Measurements from ENCODE around the gene GTPBP3. TPM values are rescaled to one million over a fixed set of nuclear protein-coding genes. Genes with fewer than 3 reads are reported as not detected.

GTPBP3 gene
- total and polyA plus RNA-seq, 9 of the 15 experiments (the other 6 are each of a cell fraction or from before 2014, with no cell fraction given) = 4.9 to 124 (median 22.6) TPM

DNA sequence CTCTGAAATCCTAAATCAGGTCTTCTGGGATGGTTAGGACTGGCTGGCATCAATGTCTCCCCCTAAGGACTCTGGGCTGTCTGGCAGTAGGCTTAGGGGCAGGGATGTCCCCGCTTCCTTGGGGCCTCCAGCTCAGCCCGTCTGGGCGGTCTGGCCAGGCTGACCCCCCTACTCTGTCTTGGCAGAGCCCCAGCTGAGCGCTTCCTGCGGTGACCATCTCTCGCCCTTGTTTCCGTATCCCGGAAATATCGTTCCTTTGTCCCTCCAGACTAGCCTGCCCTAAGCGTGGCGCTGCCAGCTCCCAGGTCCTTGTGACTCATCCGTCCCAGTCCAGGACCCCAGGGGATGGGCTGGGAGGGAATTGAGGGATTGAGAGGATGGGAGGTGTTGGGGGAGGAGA, 11.3 kb downstream of the GTPBP3 start (continued):
- TF ChIP-seq, protein P1, sequence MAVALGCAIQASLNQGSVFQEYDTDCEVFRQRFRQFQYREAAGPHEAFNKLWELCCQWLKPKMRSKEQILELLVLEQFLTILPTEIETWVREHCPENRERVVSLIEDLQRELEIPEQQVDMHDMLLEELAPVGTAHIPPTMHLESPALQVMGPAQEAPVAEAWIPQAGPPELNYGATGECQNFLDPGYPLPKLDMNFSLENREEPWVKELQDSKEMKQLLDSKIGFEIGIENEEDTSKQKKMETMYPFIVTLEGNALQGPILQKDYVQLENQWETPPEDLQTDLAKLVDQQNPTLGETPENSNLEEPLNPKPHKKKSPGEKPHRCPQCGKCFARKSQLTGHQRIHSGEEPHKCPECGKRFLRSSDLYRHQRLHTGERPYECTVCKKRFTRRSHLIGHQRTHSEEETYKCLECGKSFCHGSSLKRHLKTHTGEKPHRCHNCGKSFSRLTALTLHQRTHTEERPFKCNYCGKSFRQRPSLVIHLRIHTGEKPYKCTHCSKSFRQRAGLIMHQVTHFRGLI (CRISPR knock-in tag; IDR thresholded peaks at IDR 0.05) = no peak
- TF ChIP-seq NR3C1 (CRISPR knock-in tag; IDR thresholded peaks at IDR 0.05) = no peak
- TF ChIP-seq FOSL1 (tag; conservative IDR thresholded peaks at IDR 0.05) = no peak
- TF ChIP-seq, protein P2, sequence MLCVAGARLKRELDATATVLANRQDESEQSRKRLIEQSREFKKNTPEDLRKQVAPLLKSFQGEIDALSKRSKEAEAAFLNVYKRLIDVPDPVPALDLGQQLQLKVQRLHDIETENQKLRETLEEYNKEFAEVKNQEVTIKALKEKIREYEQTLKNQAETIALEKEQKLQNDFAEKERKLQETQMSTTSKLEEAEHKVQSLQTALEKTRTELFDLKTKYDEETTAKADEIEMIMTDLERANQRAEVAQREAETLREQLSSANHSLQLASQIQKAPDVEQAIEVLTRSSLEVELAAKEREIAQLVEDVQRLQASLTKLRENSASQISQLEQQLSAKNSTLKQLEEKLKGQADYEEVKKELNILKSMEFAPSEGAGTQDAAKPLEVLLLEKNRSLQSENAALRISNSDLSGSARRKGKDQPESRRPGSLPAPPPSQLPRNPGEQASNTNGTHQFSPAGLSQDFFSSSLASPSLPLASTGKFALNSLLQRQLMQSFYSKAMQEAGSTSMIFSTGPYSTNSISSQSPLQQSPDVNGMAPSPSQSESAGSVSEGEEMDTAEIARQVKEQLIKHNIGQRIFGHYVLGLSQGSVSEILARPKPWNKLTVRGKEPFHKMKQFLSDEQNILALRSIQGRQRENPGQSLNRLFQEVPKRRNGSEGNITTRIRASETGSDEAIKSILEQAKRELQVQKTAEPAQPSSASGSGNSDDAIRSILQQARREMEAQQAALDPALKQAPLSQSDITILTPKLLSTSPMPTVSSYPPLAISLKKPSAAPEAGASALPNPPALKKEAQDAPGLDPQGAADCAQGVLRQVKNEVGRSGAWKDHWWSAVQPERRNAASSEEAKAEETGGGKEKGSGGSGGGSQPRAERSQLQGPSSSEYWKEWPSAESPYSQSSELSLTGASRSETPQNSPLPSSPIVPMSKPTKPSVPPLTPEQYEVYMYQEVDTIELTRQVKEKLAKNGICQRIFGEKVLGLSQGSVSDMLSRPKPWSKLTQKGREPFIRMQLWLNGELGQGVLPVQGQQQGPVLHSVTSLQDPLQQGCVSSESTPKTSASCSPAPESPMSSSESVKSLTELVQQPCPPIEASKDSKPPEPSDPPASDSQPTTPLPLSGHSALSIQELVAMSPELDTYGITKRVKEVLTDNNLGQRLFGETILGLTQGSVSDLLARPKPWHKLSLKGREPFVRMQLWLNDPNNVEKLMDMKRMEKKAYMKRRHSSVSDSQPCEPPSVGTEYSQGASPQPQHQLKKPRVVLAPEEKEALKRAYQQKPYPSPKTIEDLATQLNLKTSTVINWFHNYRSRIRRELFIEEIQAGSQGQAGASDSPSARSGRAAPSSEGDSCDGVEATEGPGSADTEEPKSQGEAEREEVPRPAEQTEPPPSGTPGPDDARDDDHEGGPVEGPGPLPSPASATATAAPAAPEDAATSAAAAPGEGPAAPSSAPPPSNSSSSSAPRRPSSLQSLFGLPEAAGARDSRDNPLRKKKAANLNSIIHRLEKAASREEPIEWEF (CRISPR knock-in tag; IDR thresholded peaks at IDR 0.05) = no peak
- no peak for TF ChIP-seq NR4A1 (CRISPR knock-in tag; IDR thresholded peaks at IDR 0.05)
- no peak for TF ChIP-seq NR4A1 (tag; IDR thresholded peaks at IDR 0.05)
- TF ChIP-seq, protein P3, sequence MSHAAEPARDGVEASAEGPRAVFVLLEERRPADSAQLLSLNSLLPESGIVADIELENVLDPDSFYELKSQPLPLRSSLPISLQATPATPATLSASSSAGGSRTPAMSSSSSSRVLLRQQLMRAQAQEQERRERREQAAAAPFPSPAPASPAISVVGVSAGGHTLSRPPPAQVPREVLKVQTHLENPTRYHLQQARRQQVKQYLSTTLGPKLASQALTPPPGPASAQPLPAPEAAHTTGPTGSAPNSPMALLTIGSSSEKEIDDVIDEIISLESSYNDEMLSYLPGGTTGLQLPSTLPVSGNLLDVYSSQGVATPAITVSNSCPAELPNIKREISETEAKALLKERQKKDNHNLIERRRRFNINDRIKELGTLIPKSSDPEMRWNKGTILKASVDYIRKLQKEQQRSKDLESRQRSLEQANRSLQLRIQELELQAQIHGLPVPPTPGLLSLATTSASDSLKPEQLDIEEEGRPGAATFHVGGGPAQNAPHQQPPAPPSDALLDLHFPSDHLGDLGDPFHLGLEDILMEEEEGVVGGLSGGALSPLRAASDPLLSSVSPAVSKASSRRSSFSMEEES (CRISPR knock-in tag; IDR thresholded peaks at IDR 0.05) = no peak
- TF ChIP-seq, protein P4, sequence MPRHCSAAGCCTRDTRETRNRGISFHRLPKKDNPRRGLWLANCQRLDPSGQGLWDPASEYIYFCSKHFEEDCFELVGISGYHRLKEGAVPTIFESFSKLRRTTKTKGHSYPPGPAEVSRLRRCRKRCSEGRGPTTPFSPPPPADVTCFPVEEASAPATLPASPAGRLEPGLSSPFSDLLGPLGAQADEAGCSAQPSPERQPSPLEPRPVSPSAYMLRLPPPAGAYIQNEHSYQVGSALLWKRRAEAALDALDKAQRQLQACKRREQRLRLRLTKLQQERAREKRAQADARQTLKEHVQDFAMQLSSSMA (CRISPR knock-in tag; IDR thresholded peaks at IDR 0.05) = no peak
- TF ChIP-seq, protein P5, sequence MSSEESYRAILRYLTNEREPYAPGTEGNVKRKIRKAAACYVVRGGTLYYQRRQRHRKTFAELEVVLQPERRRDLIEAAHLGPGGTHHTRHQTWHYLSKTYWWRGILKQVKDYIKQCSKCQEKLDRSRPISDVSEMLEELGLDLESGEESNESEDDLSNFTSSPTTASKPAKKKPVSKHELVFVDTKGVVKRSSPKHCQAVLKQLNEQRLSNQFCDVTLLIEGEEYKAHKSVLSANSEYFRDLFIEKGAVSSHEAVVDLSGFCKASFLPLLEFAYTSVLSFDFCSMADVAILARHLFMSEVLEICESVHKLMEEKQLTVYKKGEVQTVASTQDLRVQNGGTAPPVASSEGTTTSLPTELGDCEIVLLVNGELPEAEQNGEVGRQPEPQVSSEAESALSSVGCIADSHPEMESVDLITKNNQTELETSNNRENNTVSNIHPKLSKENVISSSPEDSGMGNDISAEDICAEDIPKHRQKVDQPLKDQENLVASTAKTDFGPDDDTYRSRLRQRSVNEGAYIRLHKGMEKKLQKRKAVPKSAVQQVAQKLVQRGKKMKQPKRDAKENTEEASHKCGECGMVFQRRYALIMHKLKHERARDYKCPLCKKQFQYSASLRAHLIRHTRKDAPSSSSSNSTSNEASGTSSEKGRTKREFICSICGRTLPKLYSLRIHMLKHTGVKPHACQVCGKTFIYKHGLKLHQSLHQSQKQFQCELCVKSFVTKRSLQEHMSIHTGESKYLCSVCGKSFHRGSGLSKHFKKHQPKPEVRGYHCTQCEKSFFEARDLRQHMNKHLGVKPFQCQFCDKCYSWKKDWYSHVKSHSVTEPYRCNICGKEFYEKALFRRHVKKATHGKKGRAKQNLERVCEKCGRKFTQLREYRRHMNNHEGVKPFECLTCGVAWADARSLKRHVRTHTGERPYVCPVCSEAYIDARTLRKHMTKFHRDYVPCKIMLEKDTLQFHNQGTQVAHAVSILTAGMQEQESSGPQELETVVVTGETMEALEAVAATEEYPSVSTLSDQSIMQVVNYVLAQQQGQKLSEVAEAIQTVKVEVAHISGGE (CRISPR knock-in tag; IDR thresholded peaks at IDR 0.05) = no peak
- no peak for TF ChIP-seq ASH1L (IDR thresholded peaks at IDR 0.05; ENCODE audit: borderline replicate concordance, low read depth, partially characterized antibody)
- peak; percentile 26; the same call in 1 of the 2 replicates for TF ChIP-seq GABPA (tag; conservative IDR thresholded peaks at IDR 0.05; ENCODE audit: low read depth)
- TF ChIP-seq, protein P6, sequence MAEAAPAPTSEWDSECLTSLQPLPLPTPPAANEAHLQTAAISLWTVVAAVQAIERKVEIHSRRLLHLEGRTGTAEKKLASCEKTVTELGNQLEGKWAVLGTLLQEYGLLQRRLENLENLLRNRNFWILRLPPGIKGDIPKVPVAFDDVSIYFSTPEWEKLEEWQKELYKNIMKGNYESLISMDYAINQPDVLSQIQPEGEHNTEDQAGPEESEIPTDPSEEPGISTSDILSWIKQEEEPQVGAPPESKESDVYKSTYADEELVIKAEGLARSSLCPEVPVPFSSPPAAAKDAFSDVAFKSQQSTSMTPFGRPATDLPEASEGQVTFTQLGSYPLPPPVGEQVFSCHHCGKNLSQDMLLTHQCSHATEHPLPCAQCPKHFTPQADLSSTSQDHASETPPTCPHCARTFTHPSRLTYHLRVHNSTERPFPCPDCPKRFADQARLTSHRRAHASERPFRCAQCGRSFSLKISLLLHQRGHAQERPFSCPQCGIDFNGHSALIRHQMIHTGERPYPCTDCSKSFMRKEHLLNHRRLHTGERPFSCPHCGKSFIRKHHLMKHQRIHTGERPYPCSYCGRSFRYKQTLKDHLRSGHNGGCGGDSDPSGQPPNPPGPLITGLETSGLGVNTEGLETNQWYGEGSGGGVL (CRISPR knock-in tag; IDR thresholded peaks at IDR 0.05) = no peak
